ENCODE results near the gene ZAP70.

- TF ChIP-seq GATA2 (IDR thresholded peaks at IDR 0.05; ENCODE audit: low read depth, low read length): no peak
- TF ChIP-seq GATA3 (IDR thresholded peaks at IDR 0.05; ENCODE audit: low read depth, low read length): no peak
Observed at GRCh38 chr2:97718051-97718882, 4.9 kb downstream of the ZAP70 start.

All from SH-SY5Y (cell line).